Skin of body (tissue), 2 donors: ENCODE results near the gene CPSF4L. TPM values are rescaled to one million over a fixed set of nuclear protein-coding genes. Genes with fewer than 3 reads are reported as not detected.
"Not testable (repeated sequence)": the region's sequence is repeated elsewhere in the genome, so short reads cannot be mapped to it uniquely, and the experiment has no call there.

ENCODE experiments used
- DNase-seq: peaks from one replicate; lab custom pipeline; 2025; lab: John Stamatoyannopoulos, UW
- total RNA-seq: library from RNA; depleted of rRNA; stranded (reverse); fragments of >200 nt; gene quantifications from one replicate; pipeline ENCODE4 v1.2.3, GENCODE V29; 2014

The CPSF4L gene
- not detected for total RNA-seq

DNA sequence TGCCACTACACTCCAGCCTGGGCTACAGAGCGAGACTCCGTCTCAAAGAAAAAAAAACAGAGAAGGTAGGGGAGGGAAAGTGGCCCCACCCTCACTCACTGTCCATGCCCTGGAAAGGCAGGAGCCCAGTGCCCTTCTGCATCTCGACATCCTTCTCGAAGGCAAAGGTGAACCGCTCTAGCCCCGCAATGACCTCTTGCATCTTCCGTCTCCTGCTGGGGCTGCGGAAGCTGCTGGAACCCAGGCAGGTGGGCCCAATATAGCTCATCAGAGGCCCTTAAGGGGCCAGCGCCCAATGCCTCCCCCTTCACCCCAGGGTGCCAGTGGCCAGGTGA is at the start of gene CPSF4L:
Gene CPSF4L, minus strand, starts transcription at position 264 of the 335 bp plus-strand sequence. Its CDS starts 62 bp downstream, at position 202.
- DNase-seq = no peak

DNA sequence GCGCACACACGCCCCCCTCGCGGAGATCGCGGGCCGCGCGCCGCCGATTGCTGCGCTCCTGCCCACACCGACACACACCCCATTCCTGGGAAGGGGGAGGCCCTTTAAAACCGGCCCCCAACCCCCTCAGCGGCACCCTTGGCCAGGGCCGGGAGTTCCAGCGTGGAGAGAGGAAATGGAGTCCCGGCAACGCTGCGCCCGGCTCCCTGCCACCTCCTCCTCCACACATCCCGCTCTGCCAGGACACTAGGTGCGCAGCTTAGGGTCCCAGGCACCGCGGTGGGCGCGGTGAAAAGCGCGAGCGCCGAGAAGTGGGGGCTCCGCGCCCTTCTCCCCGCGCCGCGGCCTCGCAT is 49.7 kb upstream of the CPSF4L start:
- no peak for DNase-seq

DNA sequence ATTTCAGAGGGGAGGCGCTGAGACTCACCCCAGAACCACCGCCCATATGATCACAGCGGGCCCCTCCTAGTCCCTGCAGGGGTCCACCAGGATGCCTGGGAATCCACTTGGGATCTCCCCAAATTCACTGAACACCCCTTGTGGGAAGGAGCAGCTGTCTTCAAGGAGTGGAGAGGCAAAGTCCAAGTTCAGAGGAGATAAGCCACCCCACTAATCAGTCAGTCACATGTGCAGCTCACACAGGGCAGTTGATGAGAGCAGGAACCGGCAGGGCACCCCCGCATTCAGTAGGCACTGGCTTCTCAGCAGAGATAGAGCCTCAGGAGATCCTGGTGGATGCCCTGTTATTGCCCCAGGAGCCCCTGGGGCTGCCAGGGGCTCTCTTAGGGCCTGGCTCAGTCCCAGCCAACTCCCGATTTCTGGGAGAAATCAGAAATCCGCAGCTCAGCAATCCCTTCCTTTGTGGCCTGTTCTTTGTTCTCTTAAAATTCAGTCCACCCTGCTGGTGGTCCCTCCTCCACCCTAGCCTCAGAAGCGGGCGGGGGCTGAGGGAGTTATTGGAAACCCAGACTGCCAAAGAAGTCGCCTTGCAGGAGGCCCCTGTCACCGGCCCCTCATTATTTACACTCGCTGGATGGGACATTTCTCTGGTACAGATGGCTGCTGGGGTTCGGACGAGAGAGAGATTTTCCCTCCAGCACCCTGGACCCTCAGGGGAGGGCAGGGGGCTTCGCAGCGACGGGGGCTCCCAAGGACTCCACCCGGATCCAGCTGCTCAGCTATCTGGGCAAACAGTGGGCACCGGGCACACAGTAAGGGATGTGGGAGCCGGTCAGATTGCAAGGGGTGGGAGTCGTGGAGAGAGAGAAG is 48.3 kb upstream of the CPSF4L start:
- no peak for DNase-seq

GRCh38 chr17:73308959-73309358 is 47.3 kb upstream of the CPSF4L start:
- DNase-seq = not testable (repeated sequence)

- DNase-seq = no peak
Measured at GRCh38 chr17:73308017-73308823, 46.5 kb upstream of the CPSF4L start.

- DNase-seq = no peak
Measured at GRCh38 chr17:73307130-73307529, 45.5 kb upstream of the CPSF4L start.

DNA sequence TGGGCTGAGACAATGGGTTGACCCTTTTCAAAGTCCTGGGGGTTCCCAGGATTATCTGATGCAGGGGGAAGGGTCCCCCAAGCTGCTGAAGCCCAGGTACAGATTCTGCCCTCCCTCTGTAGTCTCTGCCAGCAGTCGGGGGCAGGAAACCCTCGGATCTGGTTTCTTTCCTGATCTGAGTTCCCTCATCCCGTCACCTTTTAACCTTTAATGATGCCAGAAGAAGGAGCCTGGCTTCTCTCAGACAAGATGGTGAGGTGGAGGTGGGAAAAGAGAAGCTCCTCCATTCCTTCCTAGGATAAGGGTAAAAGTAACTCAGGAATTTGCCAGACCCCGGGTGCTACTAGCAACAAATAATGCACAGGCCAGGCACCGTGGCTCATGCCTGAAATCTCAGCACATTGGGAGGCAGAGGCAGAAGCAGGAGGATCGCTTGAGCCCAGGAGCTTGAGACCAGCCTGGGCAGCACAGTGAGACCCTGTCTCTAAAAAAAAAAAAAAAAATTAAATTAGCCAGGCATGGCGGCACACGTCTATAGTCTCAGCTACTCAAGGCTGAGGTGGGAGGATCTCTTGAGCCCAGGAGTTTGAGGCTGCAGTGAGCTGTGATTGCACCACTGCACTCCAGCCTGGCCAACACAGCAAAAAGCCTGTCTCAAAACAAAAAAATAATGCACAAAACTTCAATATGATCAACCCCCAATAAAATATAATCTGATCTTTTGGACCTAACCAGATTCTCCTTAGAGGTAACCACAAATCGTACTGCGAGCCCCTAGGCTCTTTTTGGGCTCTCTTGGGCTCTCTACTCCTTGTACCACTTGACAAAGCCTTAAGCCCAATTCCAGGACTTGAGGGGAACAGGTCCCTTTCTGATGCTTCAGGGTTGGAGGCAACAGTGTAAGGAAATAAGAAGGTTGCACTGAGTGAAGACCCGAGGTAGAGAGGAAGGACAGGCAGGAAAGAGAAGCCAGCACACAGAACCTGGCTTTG is 44.5 kb upstream of the CPSF4L start:
- no peak for DNase-seq

- DNase-seq = peak; percentile 73
Measured at GRCh38 chr17:73304971-73305812, 43.5 kb upstream of the CPSF4L start.

DNA sequence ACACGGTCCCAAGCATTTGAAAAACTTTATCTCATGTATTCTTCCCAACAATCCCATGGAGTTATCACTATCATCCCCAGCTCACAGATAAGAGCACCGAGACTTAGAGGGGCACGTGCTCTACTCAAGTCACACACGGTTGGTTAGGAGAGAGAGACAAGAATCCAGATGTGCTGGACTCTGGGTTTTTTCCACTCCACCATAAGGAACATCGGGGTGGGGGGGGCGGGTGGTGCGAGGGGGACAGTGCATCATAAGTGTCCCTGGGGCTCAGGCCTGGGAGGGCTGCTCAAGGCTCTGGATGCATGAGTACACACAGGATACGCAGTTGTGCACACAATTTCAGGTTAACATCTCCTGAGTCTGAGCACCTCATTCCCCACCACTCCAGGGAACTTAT is 42.8 kb upstream of the CPSF4L start:
- DNase-seq = no peak

DNA sequence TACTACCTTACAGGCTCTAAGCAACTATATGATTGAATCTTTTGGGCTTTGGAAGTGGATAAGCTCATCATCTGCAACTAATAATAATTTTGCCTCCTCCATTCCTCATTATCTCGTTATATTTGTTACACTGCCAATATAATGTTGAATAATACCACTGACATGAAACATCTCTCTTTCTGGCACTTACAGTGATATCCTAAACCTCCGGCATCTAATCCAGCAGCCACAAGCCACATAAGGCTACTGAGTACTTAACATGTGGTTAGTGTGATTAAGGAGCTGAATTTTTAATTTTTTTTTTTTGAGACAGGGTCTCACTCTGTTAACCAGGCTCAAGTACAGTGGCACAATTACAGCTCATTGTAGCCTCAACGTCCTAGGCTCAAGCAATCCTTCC is 40.5 kb upstream of the CPSF4L start:
- no peak for DNase-seq

GRCh38 chr17:73301369-73301768 is 39.7 kb upstream of the CPSF4L start:
- no peak for DNase-seq

DNA sequence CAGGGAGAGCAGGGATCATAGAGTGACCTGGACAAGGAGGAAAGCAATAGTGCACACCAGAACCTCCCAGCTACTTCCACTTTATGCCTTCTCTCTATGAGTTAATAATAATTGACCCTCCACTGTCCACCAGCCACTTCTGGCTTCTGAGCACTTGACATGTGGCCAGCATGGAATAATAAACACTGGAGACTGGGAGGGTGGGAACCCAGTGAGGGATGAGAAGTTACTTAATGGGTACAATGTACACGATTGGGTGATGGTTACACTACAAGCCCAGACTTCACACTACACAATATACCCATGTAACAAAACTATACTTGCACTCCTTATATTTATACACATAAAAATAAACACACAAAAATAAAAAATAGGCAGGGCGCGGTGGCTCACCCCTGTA is 38.7 kb upstream of the CPSF4L start:
- DNase-seq = no peak

- no peak for DNase-seq
Measured at GRCh38 chr17:73297934-73298861, 36.5 kb upstream of the CPSF4L start.

- DNase-seq = no peak
Measured at GRCh38 chr17:73293480-73293911, 31.8 kb upstream of the CPSF4L start.

- no peak for DNase-seq
Measured at GRCh38 chr17:73293031-73293430, 31.4 kb upstream of the CPSF4L start.

GRCh38 chr17:73292031-73292531 is 30.4 kb upstream of the CPSF4L start:
- no peak for DNase-seq

- DNase-seq = no peak
Measured at GRCh38 chr17:73291260-73291801, 29.7 kb upstream of the CPSF4L start.

DNA sequence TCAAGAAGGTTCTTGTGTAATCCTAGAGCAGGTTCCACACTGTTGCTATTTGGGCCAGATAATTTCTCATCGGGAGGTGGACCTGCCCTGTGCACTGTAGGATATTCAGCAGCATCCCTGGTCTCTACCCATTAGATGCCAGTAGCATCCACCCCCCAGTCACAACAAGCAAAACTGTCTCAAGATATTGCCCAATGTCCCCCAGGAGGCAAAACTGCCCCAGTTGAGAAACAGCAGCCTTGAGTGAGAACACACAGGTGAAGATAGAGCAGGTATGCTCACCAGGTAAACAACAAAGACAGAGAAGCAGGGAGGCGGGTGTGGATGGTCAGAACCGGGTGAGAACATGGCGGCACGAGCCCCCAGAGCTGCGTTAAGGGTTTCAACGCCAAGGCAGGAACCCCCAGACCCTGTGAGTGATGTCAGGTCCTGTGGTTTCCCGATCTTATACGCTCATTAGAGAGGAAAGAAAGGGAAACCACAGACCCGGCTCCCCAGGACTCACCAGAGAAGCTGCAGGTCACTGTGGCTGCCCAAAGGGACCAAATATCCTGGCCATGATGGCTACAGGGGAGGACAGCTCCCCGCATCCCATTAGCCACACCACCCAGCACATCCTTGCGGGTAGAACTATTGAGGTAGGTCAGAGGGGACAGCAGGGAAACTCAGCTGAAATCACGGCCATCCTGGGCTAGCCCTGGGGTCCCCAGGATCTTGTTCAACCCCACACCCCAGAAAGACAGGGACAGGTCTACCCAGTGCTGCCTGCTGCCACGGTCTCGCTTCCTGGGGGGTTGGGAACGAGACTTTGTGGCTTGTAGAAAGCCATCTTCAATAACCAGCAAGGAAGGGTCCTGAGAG is 28.9 kb upstream of the CPSF4L start:
- no peak for DNase-seq
